Smooth muscle cell of the brain vasculature (primary cell): ENCODE data around the gene FGF19.
"Not testable (repeated sequence)": the region's sequence is repeated elsewhere in the genome, so short reads cannot be mapped to it uniquely, and the experiment has no call there.

Experiments used
- DNase-seq: peaks from one replicate; pipeline ENCODE4 v3.0.0-alpha.2; 2012; ENCODE audit warnings: low read depth, low spot score

The FGF19 gene

DNA sequence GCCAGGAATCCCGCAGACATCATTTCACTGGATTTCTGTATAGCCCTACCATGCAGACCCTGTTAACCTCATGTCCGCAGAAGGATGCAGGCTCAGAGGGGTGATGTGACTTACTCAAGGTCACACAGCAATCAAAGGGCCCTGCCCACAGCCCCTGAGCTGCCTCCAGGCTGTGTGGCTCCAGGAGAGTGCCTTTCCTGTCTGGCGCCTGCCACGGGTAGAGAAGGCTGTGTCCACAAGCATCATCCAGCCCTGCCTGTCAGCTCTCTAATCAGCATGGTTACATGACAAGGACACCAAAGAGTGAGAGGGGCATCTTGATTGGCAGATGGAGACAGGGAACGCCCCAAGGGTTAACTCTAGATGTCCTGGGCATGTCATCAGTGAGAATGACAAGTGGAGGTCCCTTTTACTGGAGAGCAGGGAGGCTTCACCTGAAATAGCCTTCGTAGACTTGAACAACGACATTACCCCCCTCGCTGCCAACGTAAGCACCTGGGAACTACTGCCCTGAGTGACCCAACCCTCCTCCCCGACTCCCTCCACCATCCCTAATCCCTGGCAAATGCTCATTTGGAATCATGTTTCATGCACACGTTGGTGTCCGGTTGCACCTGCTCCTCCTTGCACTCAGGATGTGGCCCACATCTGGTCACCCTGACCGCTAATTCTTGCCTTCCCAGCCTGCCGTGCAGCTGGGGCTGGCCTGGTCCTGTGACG, 6.9 kb downstream of the FGF19 start:
- no peak for DNase-seq

DNA sequence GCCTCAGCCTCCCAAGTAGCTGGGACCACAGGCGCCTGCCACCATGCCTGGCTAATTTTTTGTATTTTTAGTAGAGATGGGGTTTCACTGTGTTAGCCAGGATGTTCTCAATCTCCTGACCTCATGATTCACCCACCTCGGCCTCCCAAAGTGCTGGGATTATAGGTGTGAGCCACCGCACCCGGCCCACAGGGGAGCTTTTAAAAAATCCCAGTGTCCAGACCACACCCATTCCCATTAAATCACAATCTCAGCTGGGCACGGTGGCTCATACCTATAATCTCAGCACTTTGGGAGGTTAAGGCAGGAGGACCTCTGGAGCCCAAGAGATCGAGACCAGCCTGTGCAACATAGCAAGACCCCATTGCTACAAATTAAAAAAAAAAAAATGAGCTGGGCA, 7.8 kb downstream of the FGF19 start:
- DNase-seq, result not testable (repeated sequence)

GRCh38 chr11:69695581-69695980, 8.2 kb downstream of the FGF19 start:
- no peak for DNase-seq

GRCh38 chr11:69694781-69695180, 9.0 kb downstream of the FGF19 start:
- no peak for DNase-seq

- DNase-seq, result no peak
Measured at GRCh38 chr11:69692422-69692821, 11.4 kb downstream of the FGF19 start.

GRCh38 chr11:69691463-69691862, 12.4 kb downstream of the FGF19 start:
- DNase-seq, result no peak

DNA sequence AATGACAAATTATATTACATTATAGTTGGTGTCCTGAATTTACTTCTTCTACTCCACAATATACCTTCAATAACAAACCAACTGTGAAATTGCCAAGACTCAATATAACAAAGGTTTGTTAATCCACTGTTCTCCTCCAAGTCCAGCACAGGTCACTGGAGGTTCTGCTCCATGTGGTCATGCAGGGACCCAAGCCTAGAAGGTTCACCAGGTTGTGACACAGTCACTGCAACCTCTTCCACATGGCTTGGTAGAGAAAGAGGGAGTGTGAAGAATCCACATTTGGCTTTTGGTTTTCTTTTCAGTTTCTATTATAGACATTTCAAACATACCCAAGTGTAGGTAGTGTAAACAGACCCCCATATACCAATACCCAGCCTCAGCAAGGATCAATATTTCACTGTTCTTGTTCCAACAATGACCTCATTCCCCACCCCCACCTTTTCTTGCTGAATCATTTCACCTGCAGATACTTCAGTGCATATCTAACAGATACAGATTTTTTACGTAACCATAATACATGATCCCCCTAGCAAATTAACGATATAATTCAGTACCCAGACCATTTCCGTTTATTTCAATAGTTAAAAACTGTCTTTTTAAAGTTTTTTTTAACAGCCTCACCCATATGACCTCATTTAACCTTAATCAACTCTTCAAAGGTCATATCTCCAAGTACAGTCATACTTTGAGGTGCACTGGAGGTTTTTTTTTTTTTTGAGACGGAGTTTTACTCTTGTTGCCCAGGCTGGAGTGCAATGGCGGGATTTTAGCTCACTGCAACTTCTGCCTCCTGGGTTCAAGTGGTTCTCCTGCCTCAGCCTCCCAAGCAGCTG, 14.1 kb downstream of the FGF19 start:
- no peak for DNase-seq

DNA sequence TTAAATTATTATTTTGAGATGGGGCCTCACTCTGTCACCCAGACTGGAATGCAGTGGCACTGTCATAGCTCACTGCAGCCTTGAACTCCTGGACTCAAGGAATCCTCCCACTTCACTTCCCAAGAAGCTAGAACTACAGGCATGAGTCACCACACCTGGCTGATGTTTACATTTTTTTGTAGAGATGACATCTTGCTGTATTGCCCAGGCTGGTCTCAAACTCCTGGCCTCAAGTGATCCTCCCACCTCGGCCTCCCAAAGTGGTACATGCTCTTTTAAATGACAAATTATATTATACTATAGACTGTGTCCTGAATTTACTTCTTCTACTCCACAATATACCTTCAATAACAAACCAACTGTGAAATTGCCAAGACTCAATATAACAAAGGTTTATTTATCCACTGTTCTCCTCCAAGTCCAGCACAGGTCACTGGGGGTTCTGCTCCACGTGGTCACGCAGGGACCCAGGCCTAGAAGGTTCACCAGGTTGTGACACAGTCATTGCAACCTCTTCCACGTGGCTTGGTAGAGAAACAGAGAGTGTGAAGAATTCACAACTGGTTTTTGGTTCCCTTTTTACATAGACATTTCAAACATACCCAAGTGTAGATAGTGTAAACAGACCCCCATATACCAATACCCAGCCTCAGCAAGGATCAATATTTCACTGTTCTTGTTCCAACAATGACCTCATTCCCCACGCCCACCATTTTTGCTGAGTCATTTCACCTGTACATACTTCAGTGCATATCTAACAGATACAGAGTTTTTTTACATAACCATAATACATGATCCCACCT, 15.7 kb downstream of the FGF19 start:
- DNase-seq, result not testable (repeated sequence)

GRCh38 chr11:69686856-69687255, 17.0 kb downstream of the FGF19 start:
- no peak for DNase-seq

- DNase-seq, result no peak
Measured at GRCh38 chr11:69686452-69686851, 17.4 kb downstream of the FGF19 start.

- no peak for DNase-seq
Measured at GRCh38 chr11:69685348-69685747, 18.5 kb downstream of the FGF19 start.

DNA sequence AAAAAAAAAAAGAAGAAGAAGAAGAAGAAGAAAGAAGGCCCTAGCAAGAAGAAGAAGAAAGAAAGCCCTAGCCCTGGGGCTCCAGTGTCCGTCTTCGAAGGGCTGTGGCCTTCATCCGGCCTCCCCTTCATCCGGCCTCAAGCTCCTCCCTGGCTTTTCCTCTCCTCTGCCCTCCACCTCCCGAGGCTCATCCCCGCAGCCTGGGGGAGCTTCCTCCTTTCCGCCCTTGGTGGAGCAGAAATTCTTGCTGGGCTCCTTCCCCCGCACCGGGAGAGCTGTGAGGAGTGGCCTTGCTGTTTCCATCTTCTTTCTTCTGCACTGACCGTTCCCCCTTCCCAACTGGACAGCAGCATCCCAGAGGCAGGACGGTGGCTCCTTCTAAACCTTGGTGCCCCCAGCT, 19.2 kb downstream of the FGF19 start:
- DNase-seq, result no peak

GRCh38 chr11:69683764-69684333, 20.0 kb downstream of the FGF19 start:
- DNase-seq, result no peak

DNA sequence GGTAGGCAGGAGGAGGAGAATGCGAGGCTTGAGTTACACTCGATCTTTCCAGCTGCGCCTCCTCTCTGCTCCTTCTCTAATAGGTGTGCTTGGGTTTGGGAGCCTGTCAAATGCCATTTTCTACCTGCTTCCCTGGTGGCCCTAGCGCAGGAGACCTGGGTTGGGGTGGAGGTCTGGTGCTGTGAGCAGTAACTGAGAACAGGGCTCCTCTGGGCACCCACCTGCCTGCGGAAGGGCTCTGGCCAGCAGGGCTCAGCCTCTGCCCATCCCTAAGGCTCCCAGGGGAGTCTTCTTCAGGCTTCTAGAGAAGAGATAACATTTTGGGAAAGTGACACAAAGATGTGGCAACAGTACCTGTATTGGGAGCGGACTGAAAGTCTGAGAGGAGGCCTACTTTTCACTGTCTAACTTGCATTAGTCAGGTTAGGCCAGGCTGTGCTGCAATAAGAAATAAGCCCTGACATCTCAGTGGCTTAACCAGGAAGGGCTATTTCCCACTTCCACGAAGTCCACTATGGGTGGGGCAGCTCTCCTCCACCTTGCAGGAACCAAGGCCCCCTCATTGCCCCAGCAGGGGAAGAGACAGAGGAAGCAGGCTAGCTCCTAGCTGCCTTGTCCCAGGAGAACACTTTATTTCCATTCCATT, 21.0 kb downstream of the FGF19 start:
- no peak for DNase-seq

DNA sequence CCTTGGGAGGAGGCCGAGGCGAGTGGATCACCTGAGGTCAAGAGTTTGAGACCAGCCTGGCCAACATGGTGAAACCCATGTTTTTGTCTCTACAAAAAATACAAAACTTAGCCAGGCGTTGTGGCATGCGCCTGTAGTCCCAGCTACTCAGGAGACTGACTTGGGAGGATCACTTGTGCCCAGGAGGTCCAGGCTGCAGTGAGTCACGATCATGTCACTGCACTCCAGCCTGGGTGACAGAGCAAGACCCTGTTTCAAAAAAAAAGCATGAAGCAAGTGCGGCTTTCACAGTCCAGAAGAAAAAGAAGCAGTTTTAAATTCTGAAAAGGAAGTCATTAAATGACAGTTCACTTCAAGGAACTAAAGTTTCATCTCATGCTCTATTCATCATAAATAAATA, 21.6 kb downstream of the FGF19 start:
- DNase-seq, result no peak

- DNase-seq, result no peak
Measured at GRCh38 chr11:69680688-69681087, 23.1 kb downstream of the FGF19 start.

DNA sequence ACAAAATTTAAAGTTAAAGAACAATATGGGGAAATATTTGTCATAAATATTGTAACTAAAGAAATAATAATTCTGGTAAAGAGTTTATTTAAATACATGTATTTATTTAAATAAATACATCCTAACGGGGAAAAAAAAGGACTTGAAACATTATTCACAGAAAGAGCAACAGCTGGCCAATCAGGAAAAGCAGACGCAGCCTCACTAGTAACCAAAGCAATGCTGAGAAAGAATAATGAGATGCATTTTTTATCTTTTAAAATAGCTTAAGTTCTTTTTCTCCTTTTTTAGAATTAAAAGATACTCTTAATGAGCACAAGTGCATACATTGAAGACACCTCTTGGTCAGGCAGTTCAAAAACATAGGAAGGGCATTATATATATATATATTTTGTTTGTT, 26.1 kb downstream of the FGF19 start:
- no peak for DNase-seq

GRCh38 chr11:69674886-69675714, 28.7 kb downstream of the FGF19 start, which contains the start of gene LTO1:
TSS of gene LTO1 (minus strand) at chr11:69675353. CDS start at chr11:69675239, 114 bp downstream.
- DNase-seq, result peak; percentile 94

GRCh38 chr11:69674267-69674885, 29.4 kb downstream of the FGF19 start:
- peak; percentile 21 for DNase-seq
